GM21390 (cell line): ENCODE measurements around the gene KCNAB1.
"Not testable (repeated sequence)": the region's sequence is repeated elsewhere in the genome, so short reads cannot be mapped to it uniquely, and the experiment has no call there.

Experiments used
- ATAC-seq: cut with Tn5 transposase; IDR thresholded peaks from one replicate; pipeline ENCODE4 v1.9.1; 2021; ENCODE audit not compliant: unreplicated experiment

The KCNAB1 gene

GRCh38 chr3:156554842-156555687 lies 434.7 kb downstream of the KCNAB1 start, which contains the start of gene SSR3:
Gene SSR3, minus strand, starts transcription at chr3:156555117. Its CDS starts 28 bp downstream, at chr3:156555089.
- peak; percentile 99 for ATAC-seq

- no peak for ATAC-seq
These were observed 438.0 kb downstream of the KCNAB1 start for GRCh38 chr3:156558389-156558788.

- no peak for ATAC-seq
These were observed 438.9 kb downstream of the KCNAB1 start for GRCh38 chr3:156559321-156559720.

GRCh38 chr3:156561533-156561932 lies 441.2 kb downstream of the KCNAB1 start:
- no peak for ATAC-seq

GRCh38 chr3:156562486-156562885 lies 442.1 kb downstream of the KCNAB1 start:
- ATAC-seq: not testable (repeated sequence)

- ATAC-seq: no peak
These were observed 443.7 kb downstream of the KCNAB1 start for GRCh38 chr3:156563900-156564682.

- not testable (repeated sequence) for ATAC-seq
These were observed 448.6 kb downstream of the KCNAB1 start for GRCh38 chr3:156569016-156569415.

GRCh38 chr3:156569881-156570280 lies 449.5 kb downstream of the KCNAB1 start:
- not testable (repeated sequence) for ATAC-seq

GRCh38 chr3:156575641-156576040 lies 455.3 kb downstream of the KCNAB1 start:
- no peak for ATAC-seq

- no peak for ATAC-seq
These were observed 455.7 kb downstream of the KCNAB1 start for GRCh38 chr3:156576051-156576450.

GRCh38 chr3:156576651-156577348 lies 456.4 kb downstream of the KCNAB1 start:
- no peak for ATAC-seq

GRCh38 chr3:156577736-156578135 lies 457.4 kb downstream of the KCNAB1 start:
- no peak for ATAC-seq

GRCh38 chr3:156579427-156579851 lies 459.1 kb downstream of the KCNAB1 start:
- ATAC-seq: no peak

- ATAC-seq: no peak
These were observed 460.7 kb downstream of the KCNAB1 start for GRCh38 chr3:156581033-156581432.

- no peak for ATAC-seq
These were observed 461.6 kb downstream of the KCNAB1 start for GRCh38 chr3:156581954-156582353.

GRCh38 chr3:156582532-156583183 lies 462.3 kb downstream of the KCNAB1 start:
- peak; percentile 73 for ATAC-seq

GRCh38 chr3:156583469-156583868 lies 463.1 kb downstream of the KCNAB1 start:
- no peak for ATAC-seq

GRCh38 chr3:156586905-156587759 lies 466.8 kb downstream of the KCNAB1 start:
- peak; percentile 58 for ATAC-seq

- peak; percentile 12 for ATAC-seq
These were observed 467.3 kb downstream of the KCNAB1 start for GRCh38 chr3:156587760-156588069.
